D721Med (cell line): Measurements from ENCODE around the gene CRTAC1.
A peak's percentile ranks its signal among the peaks of the same experiment; 100 is the strongest.

Experiments used
- DNase-seq: peaks from one replicate; pipeline ENCODE4 v3.0.0; 2011; ENCODE audit warnings: low spot score; ENCODE audit not compliant: insufficient read length
- FAIRE-seq: peaks from 2 replicates; lab custom pipeline; 2011; peaks lifted over from hg19 to GRCh38; lab: Jason Lieb, UNC
- TF ChIP-seq, protein P1 (sequence below): IDR thresholded peaks from 2 replicates; pipeline ENCODE4 v1.5.1; 2012; ENCODE audit warnings: mild to moderate bottlenecking, control low read depth; ENCODE audit not compliant: insufficient read depth; ENCODE audit errors: missing control alignments

CRTAC1 gene

DNA sequence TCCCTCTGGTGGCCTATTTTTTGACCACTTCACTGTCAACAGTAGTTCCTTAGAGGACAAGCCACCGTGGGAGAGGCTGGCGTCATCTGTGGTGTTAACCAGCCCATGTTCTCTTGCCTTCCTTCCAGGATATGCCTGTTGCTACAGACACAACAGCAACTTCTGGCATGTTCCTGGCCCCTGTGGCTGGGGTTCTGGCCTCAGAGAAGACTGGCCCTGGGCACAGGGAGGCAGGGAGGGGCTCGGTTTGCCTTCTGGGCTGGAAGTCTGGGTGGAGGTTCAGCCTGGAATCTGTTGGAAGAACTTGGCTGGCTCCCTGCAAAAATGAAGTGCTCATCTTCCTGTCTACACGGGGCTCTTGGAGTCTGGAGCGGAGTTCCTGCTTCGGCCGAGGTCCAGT is 155.0 kb downstream of the CRTAC1 start:
- TF ChIP-seq, protein P1, sequence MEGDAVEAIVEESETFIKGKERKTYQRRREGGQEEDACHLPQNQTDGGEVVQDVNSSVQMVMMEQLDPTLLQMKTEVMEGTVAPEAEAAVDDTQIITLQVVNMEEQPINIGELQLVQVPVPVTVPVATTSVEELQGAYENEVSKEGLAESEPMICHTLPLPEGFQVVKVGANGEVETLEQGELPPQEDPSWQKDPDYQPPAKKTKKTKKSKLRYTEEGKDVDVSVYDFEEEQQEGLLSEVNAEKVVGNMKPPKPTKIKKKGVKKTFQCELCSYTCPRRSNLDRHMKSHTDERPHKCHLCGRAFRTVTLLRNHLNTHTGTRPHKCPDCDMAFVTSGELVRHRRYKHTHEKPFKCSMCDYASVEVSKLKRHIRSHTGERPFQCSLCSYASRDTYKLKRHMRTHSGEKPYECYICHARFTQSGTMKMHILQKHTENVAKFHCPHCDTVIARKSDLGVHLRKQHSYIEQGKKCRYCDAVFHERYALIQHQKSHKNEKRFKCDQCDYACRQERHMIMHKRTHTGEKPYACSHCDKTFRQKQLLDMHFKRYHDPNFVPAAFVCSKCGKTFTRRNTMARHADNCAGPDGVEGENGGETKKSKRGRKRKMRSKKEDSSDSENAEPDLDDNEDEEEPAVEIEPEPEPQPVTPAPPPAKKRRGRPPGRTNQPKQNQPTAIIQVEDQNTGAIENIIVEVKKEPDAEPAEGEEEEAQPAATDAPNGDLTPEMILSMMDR: no peak
- FAIRE-seq: no peak
- DNase-seq: no peak

DNA sequence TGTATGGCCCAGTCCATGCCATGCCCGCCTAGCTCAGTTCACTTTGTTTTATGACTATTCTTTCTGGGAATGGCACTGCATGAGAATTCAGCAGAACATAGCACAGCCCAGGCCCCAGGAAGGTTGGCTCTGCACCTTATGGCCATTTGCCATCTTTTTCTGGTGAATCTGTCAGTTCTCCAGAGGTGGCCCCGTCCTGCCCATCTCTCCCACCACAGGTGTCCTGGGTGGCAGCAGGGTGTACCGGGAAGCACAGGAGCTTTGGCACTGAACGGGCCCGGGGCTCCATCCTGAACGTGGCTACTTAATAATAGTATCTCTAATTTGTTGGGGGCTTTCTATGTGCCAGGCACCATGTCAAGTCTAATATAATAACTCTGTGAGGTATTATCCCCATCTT is 156.1 kb downstream of the CRTAC1 start:
- DNase-seq (no peak), FAIRE-seq (no peak)
- TF ChIP-seq, protein P1: no peak

DNA sequence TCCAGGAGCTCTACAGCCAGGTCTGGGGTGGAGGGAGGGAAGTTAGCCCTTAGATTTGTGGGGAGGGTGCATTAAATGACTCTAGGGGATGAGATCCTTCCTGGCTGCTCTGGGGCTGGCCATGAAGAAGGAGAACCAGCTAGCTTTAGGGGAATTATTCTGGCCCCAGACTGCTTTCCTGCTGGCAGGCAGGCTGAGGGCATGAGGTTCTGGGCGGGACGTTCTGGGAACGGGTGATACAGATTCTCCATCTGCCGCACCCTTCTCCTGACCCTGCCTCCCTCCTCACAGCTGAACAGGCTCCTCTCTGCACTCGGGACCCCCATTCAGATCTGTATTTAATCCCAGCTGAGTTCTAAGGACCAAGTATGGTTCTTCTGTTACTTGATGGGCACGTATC is 156.9 kb downstream of the CRTAC1 start:
- TF ChIP-seq, protein P1: no peak
- FAIRE-seq: no peak
- no peak for DNase-seq

DNA sequence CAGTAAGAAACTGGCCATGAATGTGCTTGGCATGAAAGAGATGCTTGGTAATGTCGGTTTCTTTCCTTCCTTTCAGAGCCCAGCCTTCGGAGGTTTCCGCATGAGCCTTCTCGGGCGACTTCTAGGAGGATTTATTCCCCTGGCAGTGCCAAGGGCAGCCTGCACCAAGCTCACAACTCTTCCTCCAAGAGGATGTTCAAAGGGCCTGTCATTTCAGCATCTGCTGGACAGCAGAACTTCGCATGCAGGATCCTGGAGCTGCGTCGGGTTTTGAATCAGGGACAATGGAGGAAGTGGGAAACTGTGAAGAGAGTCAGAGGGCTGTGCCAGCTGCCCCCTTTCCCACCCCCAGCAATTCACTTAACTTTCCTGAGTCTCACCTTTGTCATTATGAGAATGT is 159.4 kb downstream of the CRTAC1 start:
- DNase-seq (no peak), FAIRE-seq (no peak)

DNA sequence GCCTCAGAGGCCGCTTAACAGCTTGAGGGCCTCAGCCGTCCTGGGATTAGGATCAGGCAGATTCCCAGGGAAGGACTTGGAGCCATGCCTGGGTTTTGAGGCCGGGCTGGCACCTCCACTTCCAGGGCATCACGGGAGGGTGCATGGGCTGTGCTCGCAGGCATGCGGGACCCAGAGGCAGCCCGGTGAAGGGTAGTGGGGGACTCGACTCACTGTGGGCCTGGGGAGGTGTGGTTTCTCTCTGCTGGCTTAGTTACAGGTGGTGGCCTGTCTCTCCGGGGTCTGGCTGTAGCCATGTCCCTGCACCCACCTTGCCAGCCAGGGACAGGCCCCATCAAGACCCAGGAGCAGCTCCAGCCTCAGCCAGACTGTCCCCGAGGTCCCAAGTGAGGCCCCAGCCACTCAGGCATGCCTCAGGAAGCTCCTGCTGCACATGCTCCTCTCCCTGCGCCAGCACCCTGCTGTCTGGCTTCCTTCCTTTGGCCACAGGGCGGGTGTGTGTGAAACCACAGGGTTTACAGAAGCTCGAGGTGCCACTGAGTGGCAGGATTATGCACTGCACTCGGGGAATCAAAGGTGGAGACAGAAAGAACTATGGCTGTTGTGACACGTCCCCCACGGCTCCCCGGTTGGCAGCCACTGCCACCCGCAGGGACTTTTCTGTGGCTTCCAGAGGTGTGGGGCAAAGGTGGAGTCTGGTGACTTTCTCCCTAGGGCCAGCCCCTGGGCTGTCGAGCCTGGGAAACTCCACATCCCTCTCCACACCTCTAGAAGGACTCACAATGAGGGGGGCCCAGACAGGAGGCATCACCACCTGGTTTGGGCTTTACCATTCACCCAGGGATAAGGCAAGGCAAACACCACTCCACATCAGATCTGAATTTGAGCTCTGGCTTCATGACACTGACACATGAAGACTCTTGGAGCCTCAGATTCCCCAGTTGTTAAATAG is 161.1 kb downstream of the CRTAC1 start:
- FAIRE-seq: no peak
- peak; percentile 62 for DNase-seq
- TF ChIP-seq, protein P1: peak; percentile 80

More for the DNA sequence above, 159.4 kb downstream of the CRTAC1 start:
- TF ChIP-seq, protein P1: no peak

DNA sequence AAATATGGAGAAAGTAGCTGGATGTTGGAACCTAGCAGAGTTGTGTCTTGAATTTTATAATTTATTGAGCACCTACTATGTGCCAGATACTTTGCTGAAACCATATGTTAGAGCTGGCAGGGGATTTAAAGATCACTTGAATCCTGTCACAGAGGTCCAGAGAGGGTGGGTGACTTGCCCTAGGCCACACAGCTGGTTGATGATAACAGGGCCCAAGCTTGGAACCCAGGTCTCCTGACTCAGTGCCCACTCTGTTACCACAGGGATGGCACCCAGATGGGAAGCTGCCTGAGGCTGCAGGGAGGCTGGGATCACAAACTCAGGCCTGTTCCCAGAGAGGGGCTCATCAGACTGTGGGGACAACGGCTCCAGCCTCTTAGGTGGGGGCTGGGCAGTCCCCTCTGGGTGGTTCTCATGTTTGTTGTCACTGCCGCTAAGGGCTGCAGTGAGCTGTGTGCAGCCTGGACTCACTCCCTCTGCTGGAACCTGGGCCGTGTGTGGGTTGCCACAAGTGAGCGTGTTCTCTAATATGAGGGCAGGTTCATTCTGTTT is 162.2 kb downstream of the CRTAC1 start:
- no peak for FAIRE-seq
- TF ChIP-seq, protein P1: no peak
- no peak for DNase-seq
